ENCODE measurements around the gene VLDLR.

DNA sequence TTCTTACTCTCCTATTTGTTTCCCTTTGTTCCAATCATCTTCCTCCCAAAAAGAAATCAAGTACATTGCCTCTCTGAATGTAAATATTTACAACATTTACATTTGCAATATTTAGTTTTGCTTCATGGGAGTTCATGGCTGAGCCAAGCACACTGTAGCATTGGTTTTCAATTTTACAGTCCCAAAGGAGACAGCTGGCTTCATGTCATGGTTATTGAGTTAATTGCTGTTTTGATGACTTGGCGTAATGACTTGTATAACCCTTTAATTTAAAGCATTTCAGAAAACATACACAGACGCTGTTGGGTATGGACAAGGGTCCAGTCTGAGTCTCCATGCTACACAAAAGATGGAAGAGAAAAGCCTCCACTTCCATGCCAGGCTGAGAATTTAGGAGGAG, 25.6 kb upstream of the VLDLR start:
- TF ChIP-seq, protein P1, sequence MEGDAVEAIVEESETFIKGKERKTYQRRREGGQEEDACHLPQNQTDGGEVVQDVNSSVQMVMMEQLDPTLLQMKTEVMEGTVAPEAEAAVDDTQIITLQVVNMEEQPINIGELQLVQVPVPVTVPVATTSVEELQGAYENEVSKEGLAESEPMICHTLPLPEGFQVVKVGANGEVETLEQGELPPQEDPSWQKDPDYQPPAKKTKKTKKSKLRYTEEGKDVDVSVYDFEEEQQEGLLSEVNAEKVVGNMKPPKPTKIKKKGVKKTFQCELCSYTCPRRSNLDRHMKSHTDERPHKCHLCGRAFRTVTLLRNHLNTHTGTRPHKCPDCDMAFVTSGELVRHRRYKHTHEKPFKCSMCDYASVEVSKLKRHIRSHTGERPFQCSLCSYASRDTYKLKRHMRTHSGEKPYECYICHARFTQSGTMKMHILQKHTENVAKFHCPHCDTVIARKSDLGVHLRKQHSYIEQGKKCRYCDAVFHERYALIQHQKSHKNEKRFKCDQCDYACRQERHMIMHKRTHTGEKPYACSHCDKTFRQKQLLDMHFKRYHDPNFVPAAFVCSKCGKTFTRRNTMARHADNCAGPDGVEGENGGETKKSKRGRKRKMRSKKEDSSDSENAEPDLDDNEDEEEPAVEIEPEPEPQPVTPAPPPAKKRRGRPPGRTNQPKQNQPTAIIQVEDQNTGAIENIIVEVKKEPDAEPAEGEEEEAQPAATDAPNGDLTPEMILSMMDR (IDR thresholded peaks at IDR 0.05), result no peak
- TF ChIP-seq EZH2phosphoT487 (IDR thresholded peaks at IDR 0.05) (no peak), EZH2 (IDR thresholded peaks at IDR 0.05) (no peak)

All from neural progenitor cell (in vitro differentiated cells).